AG04450 (cell line): Measurements from ENCODE around the gene CABP7. TPM values are rescaled to one million over a fixed set of nuclear protein-coding genes. Genes with fewer than 3 reads are reported as not detected.

Source experiments
- CTCF ChIA-PET: fragments of 300-600, 350-600 bp; formaldehyde crosslinking; extraction: SDS; loops from one replicate; lab custom pipeline; 2022; ENCODE audit warnings: antibody characterized with exemption, inconsistent platforms; lab: Charles Lee
- POLR2A ChIA-PET: fragments of 350-600 bp; formaldehyde crosslinking; extraction: SDS; loops from one replicate; lab custom pipeline; 2021; ENCODE audit warnings: antibody characterized with exemption, inconsistent platforms; lab: Yijun Ruan, JAX
- DNase-seq: peaks from one replicate; pipeline ENCODE4 v3.0.0-alpha.2; 2011; ENCODE audit warnings: low read depth, low spot score
- H3K27ac ChIP-seq: one replicate; pipeline ENCODE4 v1.5.1; 2012; ENCODE audit warnings: low read depth, low read length, control low read depth
- H3K27me3 ChIP-seq: one replicate; pipeline ENCODE4 v1.6.0; 2012; ENCODE audit warnings: low read length; ENCODE audit not compliant: control insufficient read depth, insufficient read depth
- H3K4me3 ChIP-seq: 2 replicates; pipeline ENCODE4 v1.5.1; 2011; ENCODE audit warnings: mild to moderate bottlenecking, low read depth, low read length, control low read depth
- H3K9me3 ChIP-seq: 2 replicates; pipeline ENCODE4 v1.5.1; 2012; ENCODE audit warnings: low read length; ENCODE audit not compliant: control insufficient read depth, insufficient read depth
- CTCF ChIP-seq: IDR thresholded peaks from 2 replicates; pipeline ENCODE4 v1.5.1; 2011; ENCODE audit warnings: low read depth, low read length, control low read depth, inconsistent platforms
- polyA plus RNA-seq: library from polyadenylated mRNA; depleted of rRNA; stranded (reverse); fragments of >200 nt; gene quantifications from 2 replicates; pipeline ENCODE4 v1.2.3, GENCODE V29; 2011

The CABP7 gene
- polyA plus RNA-seq, 1 experiment: not detected

GRCh38 chr22:29731058-29731850 is 11.5 kb downstream of the CABP7 start:
- ChIA-PET POLR2A (no interaction called here), CTCF (interaction anchor here (0.6 kb wide), 1 partner anchor 142 kb away, joined by 4 read pairs; no protein-coding TSS in a partner anchor)
- TF ChIP-seq CTCF: no peak
- H3K4me3 ChIP-seq: no peak overlapping the region
- no peaks in the 10 kb centered on the region for H3K9me3 ChIP-seq
- no peak overlapping the region for H3K27ac ChIP-seq
- DNase-seq: no peak
- H3K27me3 ChIP-seq: no peaks in the 10 kb centered on the region

GRCh38 chr22:29732883-29733282 is 13.1 kb downstream of the CABP7 start:
- no peaks in the 10 kb centered on the region for H3K9me3 ChIP-seq
- H3K4me3 ChIP-seq: no peak overlapping the region
- no peak for DNase-seq
- H3K27ac ChIP-seq: no peak overlapping the region
- ChIA-PET POLR2A (interaction anchor here (0.6 kb wide), 1 partner anchor 14 kb away, joined by 3 read pairs; no protein-coding TSS in a partner anchor), CTCF (interaction anchor here (1.0 kb wide), 1 partner anchor 273 kb away, joined by 3 read pairs; no protein-coding TSS in a partner anchor)
- no peak for TF ChIP-seq CTCF
- no peaks in the 10 kb centered on the region for H3K27me3 ChIP-seq

- ChIA-PET CTCF (no interaction called here), POLR2A (no interaction called here)
- no peak for TF ChIP-seq CTCF
- Histone ChIP-seq H3K9me3 (no peaks in the 10 kb centered on the region), H3K27ac (no peak overlapping the region), H3K27me3 (no peaks in the 10 kb centered on the region), H3K4me3 (no peak overlapping the region)
- DNase-seq: no peak
Measured at GRCh38 chr22:29733362-29734201, 13.8 kb downstream of the CABP7 start.

- CTCF ChIA-PET: interaction anchor here (0.5 kb wide), 1 partner anchor 103 kb away, joined by 5 read pairs; no protein-coding TSS in a partner anchor
- Histone ChIP-seq H3K27ac (no peak overlapping the region), H3K9me3 (no peaks in the 10 kb centered on the region; the same call in 1 of the 2 replicates), H3K27me3 (no peaks in the 10 kb centered on the region), H3K4me3 (no peak overlapping the region)
- POLR2A ChIA-PET: no interaction called here
- no peak for TF ChIP-seq CTCF
- no peak for DNase-seq
Measured at GRCh38 chr22:29734406-29734805, 14.6 kb downstream of the CABP7 start.
